ENCODE measurements around the gene FGF14.

The FGF14 gene

DNA sequence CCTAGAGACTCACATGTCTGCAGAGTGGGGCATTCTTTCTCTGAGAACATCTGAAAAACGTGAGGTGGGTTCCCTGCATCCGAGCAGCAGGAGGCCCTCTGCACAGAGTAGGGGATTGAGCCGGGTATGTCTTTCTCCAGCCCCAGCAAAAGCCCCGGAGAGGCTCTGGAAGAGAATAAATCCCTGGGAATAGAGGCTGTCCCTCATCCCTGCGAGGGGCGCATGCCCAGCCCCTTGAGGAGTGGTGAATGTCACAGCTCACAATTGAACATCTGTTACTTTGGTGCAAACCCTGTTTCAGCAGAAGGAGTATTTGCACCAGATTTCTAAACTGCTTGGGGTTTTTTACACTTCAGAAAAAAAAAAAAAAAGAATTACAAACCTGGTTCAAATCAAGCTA lies 164.6 kb downstream of the FGF14 start:
- no peaks in the 10 kb centered on the region for H3K9me2 ChIP-seq (replicated peaks; ENCODE audit: insufficient read depth, low read length)
- H3K4me3 ChIP-seq (ENCODE audit: insufficient read depth, low read length, poor library complexity, severe bottlenecking): no peak overlapping the region
- H2AFZ ChIP-seq (ENCODE audit: low read depth, low read length, severe bottlenecking): no peak overlapping the region
- H3K27ac ChIP-seq (ENCODE audit: low read depth, low read length): no peak overlapping the region
- no peaks in the 10 kb centered on the region for H3K9me3 ChIP-seq (ENCODE audit: insufficient read depth, low read length)
- no peaks in the 10 kb centered on the region for H3K27me3 ChIP-seq (ENCODE audit: low read length)
- no peaks in the 10 kb centered on the region for H4K20me1 ChIP-seq (ENCODE audit: low read depth, low read length)
- H3K36me3 ChIP-seq (ENCODE audit: low read length): no peaks in the 10 kb centered on the region
- no peak overlapping the region for H3K4me2 ChIP-seq (ENCODE audit: low read depth, low read length, poor library complexity, severe bottlenecking)
- no peaks in the 10 kb centered on the region for H3K79me2 ChIP-seq (ENCODE audit: insufficient read depth, low read length)
- H3K9ac ChIP-seq (ENCODE audit: low read length): no peak overlapping the region
- TF ChIP-seq EZH2phosphoT487 (conservative IDR thresholded peaks at IDR 0.05; ENCODE audit: low read length): no peak
- TF ChIP-seq, protein P1, sequence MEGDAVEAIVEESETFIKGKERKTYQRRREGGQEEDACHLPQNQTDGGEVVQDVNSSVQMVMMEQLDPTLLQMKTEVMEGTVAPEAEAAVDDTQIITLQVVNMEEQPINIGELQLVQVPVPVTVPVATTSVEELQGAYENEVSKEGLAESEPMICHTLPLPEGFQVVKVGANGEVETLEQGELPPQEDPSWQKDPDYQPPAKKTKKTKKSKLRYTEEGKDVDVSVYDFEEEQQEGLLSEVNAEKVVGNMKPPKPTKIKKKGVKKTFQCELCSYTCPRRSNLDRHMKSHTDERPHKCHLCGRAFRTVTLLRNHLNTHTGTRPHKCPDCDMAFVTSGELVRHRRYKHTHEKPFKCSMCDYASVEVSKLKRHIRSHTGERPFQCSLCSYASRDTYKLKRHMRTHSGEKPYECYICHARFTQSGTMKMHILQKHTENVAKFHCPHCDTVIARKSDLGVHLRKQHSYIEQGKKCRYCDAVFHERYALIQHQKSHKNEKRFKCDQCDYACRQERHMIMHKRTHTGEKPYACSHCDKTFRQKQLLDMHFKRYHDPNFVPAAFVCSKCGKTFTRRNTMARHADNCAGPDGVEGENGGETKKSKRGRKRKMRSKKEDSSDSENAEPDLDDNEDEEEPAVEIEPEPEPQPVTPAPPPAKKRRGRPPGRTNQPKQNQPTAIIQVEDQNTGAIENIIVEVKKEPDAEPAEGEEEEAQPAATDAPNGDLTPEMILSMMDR (IDR thresholded peaks at IDR 0.05; ENCODE audit: insufficient read depth, low read length, poor library complexity, severe bottlenecking): no peak
- no peaks in the 10 kb centered on the region for H3F3A ChIP-seq (ENCODE audit: insufficient read depth)

GRCh38 chr13:102236830-102237229 lies 165.0 kb downstream of the FGF14 start:
- H3K9ac ChIP-seq (ENCODE audit: low read length): no peak overlapping the region
- TF ChIP-seq, protein P1 (IDR thresholded peaks at IDR 0.05; ENCODE audit: insufficient read depth, low read length, poor library complexity, severe bottlenecking): no peak
- no peak for TF ChIP-seq EZH2phosphoT487 (conservative IDR thresholded peaks at IDR 0.05; ENCODE audit: low read length)
- H3K36me3 ChIP-seq (ENCODE audit: low read length): no peaks in the 10 kb centered on the region
- no peak overlapping the region for H3K27ac ChIP-seq (ENCODE audit: low read depth, low read length)
- no peaks in the 10 kb centered on the region for H3F3A ChIP-seq (ENCODE audit: insufficient read depth)
- H2AFZ ChIP-seq (ENCODE audit: low read depth, low read length, severe bottlenecking): no peak overlapping the region
- no peaks in the 10 kb centered on the region for H4K20me1 ChIP-seq (ENCODE audit: low read depth, low read length)
- H3K9me2 ChIP-seq (replicated peaks; ENCODE audit: insufficient read depth, low read length): no peaks in the 10 kb centered on the region
- H3K79me2 ChIP-seq (ENCODE audit: insufficient read depth, low read length): no peaks in the 10 kb centered on the region
- H3K27me3 ChIP-seq (ENCODE audit: low read length): no peaks in the 10 kb centered on the region
- no peak overlapping the region for H3K4me3 ChIP-seq (ENCODE audit: insufficient read depth, low read length, poor library complexity, severe bottlenecking)
- H3K4me2 ChIP-seq (ENCODE audit: low read depth, low read length, poor library complexity, severe bottlenecking): no peak overlapping the region
- no peaks in the 10 kb centered on the region for H3K9me3 ChIP-seq (ENCODE audit: insufficient read depth, low read length)

GRCh38 chr13:102236341-102236740 lies 165.5 kb downstream of the FGF14 start:
- H3K79me2 ChIP-seq (ENCODE audit: insufficient read depth, low read length): no peaks in the 10 kb centered on the region
- no peaks in the 10 kb centered on the region for H3K27me3 ChIP-seq (ENCODE audit: low read length)
- H4K20me1 ChIP-seq (ENCODE audit: low read depth, low read length): 0 out of 2 replicates have a peak, but pooled peaks cover 2% of the 10 kb centered on the region
- H3K4me2 ChIP-seq (ENCODE audit: low read depth, low read length, poor library complexity, severe bottlenecking): no peak overlapping the region
- H3F3A ChIP-seq (ENCODE audit: insufficient read depth): no peaks in the 10 kb centered on the region
- H3K9me3 ChIP-seq (ENCODE audit: insufficient read depth, low read length): no peaks in the 10 kb centered on the region
- TF ChIP-seq, protein P1 (IDR thresholded peaks at IDR 0.05; ENCODE audit: insufficient read depth, low read length, poor library complexity, severe bottlenecking): no peak
- no peak overlapping the region for H3K9ac ChIP-seq (ENCODE audit: low read length)
- no peak overlapping the region for H2AFZ ChIP-seq (ENCODE audit: low read depth, low read length, severe bottlenecking)
- H3K4me3 ChIP-seq (ENCODE audit: insufficient read depth, low read length, poor library complexity, severe bottlenecking): no peak overlapping the region
- H3K9me2 ChIP-seq (replicated peaks; ENCODE audit: insufficient read depth, low read length): no peaks in the 10 kb centered on the region
- no peak overlapping the region for H3K27ac ChIP-seq (ENCODE audit: low read depth, low read length)
- H3K36me3 ChIP-seq (ENCODE audit: low read length): no peaks in the 10 kb centered on the region
